NCI-H146 (cell line): Measurements from ENCODE around the gene MBLAC2.
A peak's percentile ranks its signal among the peaks of the same experiment; 100 is the strongest.

ENCODE experiments used
- DNase-seq: peaks from one replicate; lab custom pipeline; 2025; lab: John Stamatoyannopoulos, UW

MBLAC2 gene

GRCh38 chr5:90474235-90475107 lies at the start of gene MBLAC2, which contains the start of gene POLR3G:
Gene MBLAC2 (minus strand): TSS chr5:90474771. CDS start chr5:90474292, 479 bp downstream.
Gene POLR3G (plus strand): TSS chr5:90474864. CDS start chr5:90485568, 10,704 bp downstream.
- DNase-seq, result peak; percentile 92

- DNase-seq, result no peak
Measured at GRCh38 chr5:90519081-90519480, 44.5 kb upstream of the MBLAC2 start.

GRCh38 chr5:90518661-90519060 lies 44.1 kb upstream of the MBLAC2 start:
- peak; percentile 70 for DNase-seq

GRCh38 chr5:90514520-90514919 lies 39.9 kb upstream of the MBLAC2 start:
- no peak for DNase-seq

GRCh38 chr5:90510438-90510837 lies 35.9 kb upstream of the MBLAC2 start:
- no peak for DNase-seq

- DNase-seq, result no peak
Measured at GRCh38 chr5:90506221-90506620, 31.6 kb upstream of the MBLAC2 start.

GRCh38 chr5:90504743-90505142 lies 30.2 kb upstream of the MBLAC2 start:
- DNase-seq, result no peak

- DNase-seq, result no peak
Measured at GRCh38 chr5:90503596-90503995, 29.0 kb upstream of the MBLAC2 start.

GRCh38 chr5:90495146-90495545 lies 20.6 kb upstream of the MBLAC2 start:
- no peak for DNase-seq

- no peak for DNase-seq
Measured at GRCh38 chr5:90494043-90494442, 19.5 kb upstream of the MBLAC2 start.

GRCh38 chr5:90488791-90489190 lies 14.2 kb upstream of the MBLAC2 start:
- no peak for DNase-seq

- no peak for DNase-seq
Measured at GRCh38 chr5:90484540-90484939, 10.0 kb upstream of the MBLAC2 start.

GRCh38 chr5:90483206-90483605 lies 8.6 kb upstream of the MBLAC2 start:
- no peak for DNase-seq

- DNase-seq, result no peak
Measured at GRCh38 chr5:90480699-90481098, 6.1 kb upstream of the MBLAC2 start.

GRCh38 chr5:90479611-90480385 lies 5.2 kb upstream of the MBLAC2 start:
- no peak for DNase-seq

- no peak for DNase-seq
Measured at GRCh38 chr5:90477621-90478215, 3.1 kb upstream of the MBLAC2 start.

GRCh38 chr5:90477073-90477472 lies 2.5 kb upstream of the MBLAC2 start:
- no peak for DNase-seq

- DNase-seq, result no peak
Measured at GRCh38 chr5:90476391-90476790, 1.8 kb upstream of the MBLAC2 start.

GRCh38 chr5:90475436-90475980 lies 937 bp upstream of the MBLAC2 start:
- DNase-seq, result peak; percentile 44

GRCh38 chr5:90473396-90474234 lies 956 bp downstream of the MBLAC2 start:
- DNase-seq, result peak; percentile 56

GRCh38 chr5:90472783-90473395 lies 1.7 kb downstream of the MBLAC2 start:
- DNase-seq, result no peak
